KMS-11 (cell line): ENCODE results near the gene CARD8.
A peak's percentile ranks its signal among the peaks of the same experiment; 100 is the strongest.
"Not testable (repeated sequence)": the region's sequence is repeated elsewhere in the genome, so short reads cannot be mapped to it uniquely, and the experiment has no call there.

Source experiments
- H2AFZ ChIP-seq: fragments of 200-600 bp; sonication (generic); 2 replicates; pipeline ENCODE4 v1.6.1; 2016; ENCODE audit warnings: antibody characterized with exemption, mixed run types, low read depth
- H3K27ac ChIP-seq: fragments of 200-600 bp; sonication (generic); 2 replicates; pipeline ENCODE4 v1.6.1; 2016; ENCODE audit warnings: mild to moderate bottlenecking, mixed run types
- H3K27me3 ChIP-seq: fragments of 200-600 bp; sonication (generic); 2 replicates; pipeline ENCODE4 v1.6.1; 2017; ENCODE audit warnings: mild to moderate bottlenecking, low read depth, mixed run types, moderate library complexity; ENCODE audit not compliant: insufficient read depth
- H3K36me3 ChIP-seq: fragments of 200-600 bp; sonication (generic); 2 replicates; pipeline ENCODE4 v1.6.1; 2017; ENCODE audit warnings: mild to moderate bottlenecking, mixed run types; ENCODE audit not compliant: insufficient read depth
- H3K4me1 ChIP-seq: fragments of 200-600 bp; sonication (generic); 2 replicates; pipeline ENCODE4 v1.6.1; 2016; ENCODE audit warnings: mild to moderate bottlenecking, low read depth, mixed run types; ENCODE audit not compliant: poor library complexity, severe bottlenecking
- H3K4me2 ChIP-seq: fragments of 200-600 bp; sonication (generic); 2 replicates; pipeline ENCODE4 v1.7.0; 2016; ENCODE audit warnings: mild to moderate bottlenecking, mixed run types
- H3K4me3 ChIP-seq: fragments of 200-600 bp; sonication (generic); IDR thresholded peaks from 2 replicates; pipeline ENCODE4 v1.6.1; 2017; ENCODE audit warnings: low read depth, low read length, mixed read lengths; ENCODE audit not compliant: insufficient read depth
- H3K79me2 ChIP-seq: fragments of 200-600 bp; sonication (generic); 2 replicates; pipeline ENCODE4 v1.6.1; 2016; ENCODE audit warnings: low read depth, mixed run types; ENCODE audit not compliant: insufficient read depth
- H3K9ac ChIP-seq: fragments of 200-600 bp; sonication (generic); 2 replicates; pipeline ENCODE4 v1.6.1; 2016; ENCODE audit warnings: mild to moderate bottlenecking, mixed run types
- H4K20me1 ChIP-seq: fragments of 200-600 bp; sonication (generic); 2 replicates; pipeline ENCODE4 v1.6.1; 2016; ENCODE audit warnings: mild to moderate bottlenecking, mixed run types; ENCODE audit not compliant: insufficient read depth
- CTCF ChIP-seq: fragments of 200-600 bp; sonication (generic); conservative IDR thresholded peaks from 2 replicates; pipeline ENCODE4 v1.6.1; 2017; ENCODE audit warnings: low read depth, mild to moderate bottlenecking, antibody characterized with exemption, low read length, moderate library complexity, mixed read lengths

CARD8 gene

GRCh38 chr19:48292798-48293197 lies 37.1 kb upstream of the CARD8 start:
- no peak overlapping the region for H3K27ac ChIP-seq
- no peak overlapping the region for H2AFZ ChIP-seq
- H3K4me2 ChIP-seq = no peak overlapping the region
- no peaks in the 10 kb centered on the region for H4K20me1 ChIP-seq
- peaks cover 88% of the 10 kb centered on the region for H3K27me3 ChIP-seq
- peaks cover 5% of the 10 kb centered on the region for H3K4me1 ChIP-seq
- H3K36me3 ChIP-seq = no peaks in the 10 kb centered on the region
- no peak overlapping the region for H3K9ac ChIP-seq
- no peaks in the 10 kb centered on the region for H3K79me2 ChIP-seq
- TF ChIP-seq CTCF = no peak
- no peak overlapping the region for H3K4me3 ChIP-seq

GRCh38 chr19:48291489-48291815 lies 35.7 kb upstream of the CARD8 start:
- not testable (repeated sequence) for H3K36me3 ChIP-seq, H4K20me1 ChIP-seq, H3K79me2 ChIP-seq, H3K4me3 ChIP-seq, H3K4me1 ChIP-seq, H3K9ac ChIP-seq, H3K27ac ChIP-seq
- peaks cover 91% of the 10 kb centered on the region for H3K27me3 ChIP-seq
- H3K4me2 ChIP-seq = peak overlapping the region; percentile 62; the same call in 1 of the 2 replicates
- H2AFZ ChIP-seq = peak overlapping the region; percentile 67

GRCh38 chr19:48290771-48291488 lies 35.2 kb upstream of the CARD8 start:
- H4K20me1 ChIP-seq = no peaks in the 10 kb centered on the region
- peak; percentile 94 for TF ChIP-seq CTCF
- H3K4me3 ChIP-seq = no peak overlapping the region
- no peaks in the 10 kb centered on the region for H3K79me2 ChIP-seq
- H3K27me3 ChIP-seq = peaks cover 91% of the 10 kb centered on the region
- peak overlapping the region; percentile 67 for H2AFZ ChIP-seq
- H3K4me2 ChIP-seq = peak overlapping the region; percentile 62
- no peaks in the 10 kb centered on the region for H3K36me3 ChIP-seq
- peaks cover 5% of the 10 kb centered on the region for H3K4me1 ChIP-seq
- no peak overlapping the region for H3K9ac ChIP-seq
- H3K27ac ChIP-seq = no peak overlapping the region

- H3K36me3 ChIP-seq = no peaks in the 10 kb centered on the region
- H3K9ac ChIP-seq = no peak overlapping the region
- H3K27me3 ChIP-seq = peaks cover 91% of the 10 kb centered on the region
- no peak overlapping the region for H3K4me2 ChIP-seq
- peaks cover 5% of the 10 kb centered on the region for H3K4me1 ChIP-seq
- no peaks in the 10 kb centered on the region for H4K20me1 ChIP-seq
- H2AFZ ChIP-seq = no peak overlapping the region
- no peak for TF ChIP-seq CTCF
- no peaks in the 10 kb centered on the region for H3K79me2 ChIP-seq
- H3K27ac ChIP-seq = no peak overlapping the region
- H3K4me3 ChIP-seq = no peak overlapping the region
Measured at GRCh38 chr19:48290401-48290770, 34.7 kb upstream of the CARD8 start.

GRCh38 chr19:48287748-48288147 lies 32.0 kb upstream of the CARD8 start:
- TF ChIP-seq CTCF = no peak
- Histone ChIP-seq H3K4me3 (no peak overlapping the region), H2AFZ (no peak overlapping the region), H3K27me3 (peaks cover 86% of the 10 kb centered on the region), H3K4me1 (peaks cover 5% of the 10 kb centered on the region), H3K27ac (no peak overlapping the region), H4K20me1 (no peaks in the 10 kb centered on the region), H3K4me2 (no peak overlapping the region), H3K9ac (no peak overlapping the region), H3K36me3 (no peaks in the 10 kb centered on the region), H3K79me2 (no peaks in the 10 kb centered on the region)
